GM12878 (cell line): ENCODE measurements around the gene AKR1B15. TPM values are rescaled to one million over a fixed set of nuclear protein-coding genes. Genes with fewer than 3 reads are reported as not detected.

Source experiments
- ATAC-seq: fragments of 200-7000 bp; cut with Tn5 transposase; 3 replicates; pipeline ENCODE4 v1.9.1; 2020; ENCODE audit warnings: mild to moderate bottlenecking, moderate library complexity
- BruUV-seq: library from RNA; stranded (reverse); fragments of 400-500 nt; replicated peaks from 2 replicates; lab custom pipeline; 2021; lab: Mats Ljungman, UMichigan
- CTCF ChIA-PET: fragments of 300-600 bp; sonication (Branson Sonifier 250); formaldehyde crosslinking; extraction: SDS; loops from one replicate; lab custom pipeline; 2021; ENCODE audit warnings: inconsistent platforms; lab: Yijun Ruan, JAX
- POLR2A ChIA-PET: fragments of 350-600 bp; formaldehyde crosslinking; extraction: SDS; loops from one replicate; lab custom pipeline; 2021; ENCODE audit warnings: inconsistent platforms; lab: Charles Lee
- RAD21 ChIA-PET: fragments of 300-600 bp; sonication (Branson Sonifier 250); formaldehyde crosslinking; loops from one replicate; lab custom pipeline; 2023; ENCODE audit warnings: antibody characterized with exemption; ENCODE audit not compliant: unreplicated experiment; lab: Charles Lee
- SMC1A ChIA-PET: fragments of 300-600 bp; sonication (Branson Sonifier 250); formaldehyde crosslinking; loops from one replicate; lab custom pipeline; 2023; ENCODE audit not compliant: unreplicated experiment, uncharacterized antibody; lab: Charles Lee
- DNase-seq: peaks from one replicate; pipeline ENCODE4 v3.0.0-alpha.2; 2011; ENCODE audit warnings: low read depth, low spot score
- FAIRE-seq: peaks from 3 replicates; lab custom pipeline; 2011; peaks lifted over from hg19 to GRCh38; lab: Jason Lieb, UNC
- H2AFZ ChIP-seq: 2 replicates; pipeline ENCODE4 v1.6.0; 2011; ENCODE audit warnings: low read depth, low read length, control low read depth; ENCODE audit not compliant: control insufficient read depth
- H3K27ac ChIP-seq: 2 replicates; pipeline ENCODE4 v1.5.1; 2011; ENCODE audit warnings: control low read depth; ENCODE audit not compliant: control insufficient read depth, insufficient read depth
- H3K27me3 ChIP-seq, 2 experiments: replicated peaks in 1 of 2; 2 replicates each; pipeline versions ENCODE4 v1.6.0 to v1.6.1; 2011; ENCODE audit warnings: low read length in 1 of 2; ENCODE audit not compliant: control insufficient read depth in 2 of 2, insufficient read depth in 2 of 2
- H3K36me3 ChIP-seq, 2 experiments: 2 replicates each; pipeline ENCODE4 v1.5.1; 2011; ENCODE audit warnings: low read length in 1 of 2; ENCODE audit not compliant: control insufficient read depth in 2 of 2, insufficient read depth in 2 of 2
- H3K4me1 ChIP-seq: 2 replicates; pipeline ENCODE4 v1.6.1; 2011; ENCODE audit warnings: mild to moderate bottlenecking, low read length, moderate library complexity, mixed read lengths; ENCODE audit not compliant: control insufficient read depth, insufficient read depth
- H3K4me2 ChIP-seq: 2 replicates; pipeline ENCODE4 v1.6.0; 2011; ENCODE audit warnings: control low read depth; ENCODE audit not compliant: control insufficient read depth, insufficient read depth
- H3K4me3 ChIP-seq: fragments of 200-600 bp; sonication (generic); 2 replicates; pipeline ENCODE4 v1.5.1; 2016
- H3K79me2 ChIP-seq: 2 replicates; pipeline ENCODE4 v1.6.0; 2011; ENCODE audit warnings: low read length; ENCODE audit not compliant: control insufficient read depth, insufficient read depth
- H3K9ac ChIP-seq: 2 replicates; pipeline ENCODE4 v1.8.0; 2011; ENCODE audit warnings: low read length, control low read depth, mixed read lengths; ENCODE audit not compliant: control insufficient read depth, insufficient read depth
- H3K9me3 ChIP-seq: replicated peaks from 3 replicates; pipeline ENCODE4 v1.5.1; 2011; ENCODE audit warnings: mild to moderate bottlenecking, low read length; ENCODE audit not compliant: control insufficient read depth, insufficient read depth
- H4K20me1 ChIP-seq: 2 replicates; pipeline ENCODE4 v1.6.0; 2011; ENCODE audit not compliant: control insufficient read depth, insufficient read depth
- ATF2 ChIP-seq: IDR thresholded peaks from 2 replicates; pipeline ENCODE4 v1.6.1; 2012; ENCODE audit warnings: low read length, inconsistent platforms
- BCL11A ChIP-seq: IDR thresholded peaks from 2 replicates; pipeline ENCODE4 v1.6.1; 2011; ENCODE audit warnings: low read depth, low read length
- BCLAF1 ChIP-seq: fragments of 450-650 bp; IDR thresholded peaks from 2 replicates; pipeline ENCODE4 v1.6.1; 2017; ENCODE audit warnings: antibody characterized with exemption, mild to moderate bottlenecking, moderate library complexity
- BRCA1 ChIP-seq: IDR thresholded peaks from 2 replicates; pipeline ENCODE4 v1.6.1; 2011; ENCODE audit warnings: low read depth, low read length, improper control_type of control experiment
- CREB1 ChIP-seq: IDR thresholded peaks from 2 replicates; pipeline ENCODE4 v1.6.1; 2012; ENCODE audit warnings: low read depth, mild to moderate bottlenecking, inconsistent platforms
- IKZF2 ChIP-seq, 2 experiments: fragments of 450-650 bp; IDR thresholded peaks; 2 replicates each; pipeline ENCODE4 v1.6.1; 2017; ENCODE audit warnings: mild to moderate bottlenecking in 2 of 2, moderate library complexity in 2 of 2
- JUND ChIP-seq: IDR thresholded peaks from 2 replicates; pipeline ENCODE4 v1.6.1; 2012; ENCODE audit warnings: low read depth, mild to moderate bottlenecking, low read length, improper control_type of control experiment, moderate library complexity
- NFYA ChIP-seq: IDR thresholded peaks from 2 replicates; pipeline ENCODE4 v1.6.1; 2011; ENCODE audit warnings: low read depth, mild to moderate bottlenecking, low read length, improper control_type of control experiment, borderline replicate concordance
- NR2C2 ChIP-seq: IDR thresholded peaks from 2 replicates; pipeline ENCODE4 v1.6.1; 2011; ENCODE audit warnings: borderline replicate concordance, low read depth; ENCODE audit not compliant: control insufficient read depth, insufficient read length
- NRF1 ChIP-seq: conservative IDR thresholded peaks from 2 replicates; pipeline ENCODE4 v1.6.1; 2011; ENCODE audit warnings: mild to moderate bottlenecking, low read depth, low read length, improper control_type of control experiment
- POU2F2 ChIP-seq: IDR thresholded peaks from 3 replicates; pipeline ENCODE4 v1.6.1; 2011; ENCODE audit warnings: low read depth, mild to moderate bottlenecking, low read length, borderline replicate concordance
- RB1 ChIP-seq: fragments of 450-650 bp; formaldehyde crosslinking; IDR thresholded peaks from 2 replicates; pipeline ENCODE4 v1.6.1; 2017; ENCODE audit warnings: mild to moderate bottlenecking, borderline replicate concordance
- SREBF2 ChIP-seq: IDR thresholded peaks from 2 replicates; pipeline ENCODE4 v1.6.1; 2012; ENCODE audit warnings: mild to moderate bottlenecking, low read length
- STAT3 ChIP-seq: IDR thresholded peaks from 2 replicates; pipeline ENCODE4 v1.6.1; 2011; ENCODE audit warnings: low read depth, low read length, improper control_type of control experiment
- ZNF217 ChIP-seq: fragments of 450-650 bp; IDR thresholded peaks from 2 replicates; pipeline ENCODE4 v1.6.1; 2017; ENCODE audit warnings: antibody characterized with exemption, mild to moderate bottlenecking
- ZSCAN29 ChIP-seq: fragments of 450-650 bp; IDR thresholded peaks from 2 replicates; pipeline ENCODE4 v1.6.1; 2017; ENCODE audit warnings: mild to moderate bottlenecking, moderate library complexity
- WGBS: methylation state at CpG from one replicate; pipeline ENCODE4 v1.1.6; 2016; ENCODE audit warnings: low lambda C conversion rate; ENCODE audit not compliant: insufficient replicate concordance, insufficient coverage; ENCODE audit errors: missing lambda C conversion rate; 5-methylcytosine and 5-hydroxymethylcytosine counted together
- in situ Hi-C: fragments of 300-500 bp; cut with MboI; formaldehyde crosslinking; loops from 9 replicates; pipeline ENCODE4 v1.14.3; 2018; ENCODE audit warnings: mixed read lengths
- intact Hi-C: fragments of 100-400 bp; cut with micrococcal nuclease; formaldehyde crosslinking; loops from one replicate; pipeline ENCODE4 v1.14.2; 2022; ENCODE audit not compliant: unreplicated experiment
- polyA plus RNA-seq, 11 experiments: library from polyadenylated mRNA; depleted of rRNA in 4 of 11; unstranded in 6 of 11; stranded (reverse) in 5 of 11; fragments of >200 nt; fragmentation: Nextera tagmentation in 4 of 11; fragmentation: Illumina TruSeq in 1 of 11; extraction: Ambion mirVana in 4 of 11; extraction: Trizol in 1 of 11; gene quantifications; 1 replicate in 1 of 11; 2 replicates in 10 of 11; pipeline versions ENCODE4 v1.2.1 to v1.2.3, GENCODE V29; 2011 to 2016; ENCODE audit warnings: inconsistent platforms in 2 of 11, missing spikeins in 2 of 11, low read depth in 1 of 11
- total RNA-seq, 4 experiments: library from RNA; depleted of rRNA in 3 of 4; stranded (reverse); fragments of >200 nt in 3 of 4; fragmentation: Illumina TruSeq in 1 of 4; extraction: Trizol in 1 of 4; gene quantifications; 2 replicates each; pipeline versions ENCODE4 v1.2.1 to v1.2.3, GENCODE V29; 2013 to 2021
- TF ChIP-seq, protein P1 (sequence below): IDR thresholded peaks from 2 replicates; pipeline ENCODE4 v1.6.1; 2012; ENCODE audit warnings: low read depth, low read length, improper control_type of control experiment
- TF ChIP-seq, protein P2 (sequence below): fragments of 450-650 bp; IDR thresholded peaks from 2 replicates; pipeline ENCODE4 v1.6.1; 2017; ENCODE audit warnings: mild to moderate bottlenecking

Gene AKR1B15
- total and polyA plus RNA-seq, 10 of the 15 experiments (the other 5 are each of a cell fraction or from before 2014, with no cell fraction given), result 0.06 TPM; not detected in 9

DNA sequence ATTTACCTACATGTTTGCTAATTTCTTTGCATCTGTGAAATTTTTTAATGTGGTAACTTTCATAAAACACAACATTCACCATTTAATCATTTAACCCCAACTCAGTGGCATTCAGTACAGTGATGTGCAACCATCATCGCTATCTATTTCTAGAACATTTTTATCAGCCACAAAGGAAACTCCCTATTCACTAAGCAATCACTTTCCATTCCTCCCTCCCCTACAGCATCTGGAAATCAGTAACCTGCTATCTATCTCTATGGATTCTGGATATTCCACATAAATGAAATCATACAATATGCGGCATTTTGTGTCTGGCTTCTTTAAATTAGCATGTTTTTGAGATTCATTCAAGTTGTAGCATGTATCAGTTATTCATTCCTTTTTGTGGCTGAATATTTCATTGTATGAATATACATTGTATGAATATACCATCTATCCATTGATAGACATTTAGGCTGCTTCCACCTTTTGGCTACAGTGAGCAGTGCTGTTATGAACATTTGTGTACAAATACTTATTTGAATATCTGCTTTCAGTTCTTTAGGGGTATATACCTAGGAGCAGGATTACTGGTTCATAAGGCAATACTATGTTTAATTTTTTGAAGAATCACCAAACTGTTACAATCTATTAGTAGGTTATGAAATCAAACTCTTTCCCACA lies 78.3 kb downstream of the AKR1B15 start (continued):
- TF ChIP-seq IKZF2 (IDR thresholded peaks at IDR 0.05), result peak in 1 of 2 experiments; percentile 18; a peak in 1 of 4 replicates

DNA sequence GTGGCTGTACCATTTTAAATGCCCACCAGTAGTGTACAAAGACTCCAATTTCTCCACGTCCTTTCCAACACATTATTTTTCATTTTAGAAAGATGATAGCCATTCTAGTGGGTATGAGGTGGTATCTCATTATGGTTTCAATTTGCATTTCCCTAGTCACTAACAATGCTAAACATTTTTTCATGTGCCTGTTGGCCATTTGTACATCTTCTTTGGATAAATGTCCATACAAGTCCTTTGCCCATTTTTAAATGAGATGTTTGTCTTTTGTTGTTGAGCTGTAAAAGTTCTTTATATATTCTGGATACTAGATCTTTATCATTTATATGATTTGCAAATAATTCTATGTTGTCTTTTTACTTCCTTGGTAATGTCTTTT lies 78.9 kb downstream of the AKR1B15 start:
- H3K4me2 ChIP-seq, result no peak overlapping the region
- H3K9ac ChIP-seq, result no peak overlapping the region
- DNase-seq, result no peak
- H3K79me2 ChIP-seq, result no peaks in the 10 kb centered on the region
- no peaks in the 10 kb centered on the region; a peak in 1 of 4 replicates for H3K27me3 ChIP-seq
- no peaks in the 10 kb centered on the region for H3K9me3 ChIP-seq
- ChIA-PET POLR2A (no interaction called here), SMC1A (interaction anchor here (1.0 kb wide), 1 partner anchor 315 kb away, joined by 3 read pairs; no protein-coding TSS in a partner anchor), RAD21 (no interaction called here), CTCF (interaction anchor here (0.7 to 8.6 kb wide), 3 partner anchors 20 to 124 kb away, joined by 3 to 104 read pairs (median 3); no protein-coding TSS in a partner anchor)
- no TSS peak for BruUV-seq
- H2AFZ ChIP-seq, result no peak overlapping the region
- H4K20me1 ChIP-seq, result no peaks in the 10 kb centered on the region
- H3K4me3 ChIP-seq, result no peak overlapping the region
- in situ Hi-C loops (no loop called here), intact Hi-C loops (no loop called here)
- no peak overlapping the region for H3K27ac ChIP-seq
- ATAC-seq, result no peak
- H3K4me1 ChIP-seq, result no peaks in the 10 kb centered on the region
- FAIRE-seq, result no peak
- H3K36me3 ChIP-seq, result no peaks in the 10 kb centered on the region
- WGBS, result 12% methylated on average over 1 of the region's 1 CpG
- TF ChIP-seq BRCA1 (no peak), NFYA (no peak), SREBF2 (no peak), STAT3 (no peak), NR2C2 (no peak), ZSCAN29 (no peak), BCL11A (no peak), CREB1 (no peak), ATF2 (no peak), ZNF217 (no peak), BCLAF1 (no peak), NRF1 (no peak), RB1 (no peak), POU2F2 (no peak), JUND (no peak)
- TF ChIP-seq, protein P1, sequence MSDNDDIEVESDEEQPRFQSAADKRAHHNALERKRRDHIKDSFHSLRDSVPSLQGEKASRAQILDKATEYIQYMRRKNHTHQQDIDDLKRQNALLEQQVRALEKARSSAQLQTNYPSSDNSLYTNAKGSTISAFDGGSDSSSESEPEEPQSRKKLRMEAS, result no peak
- TF ChIP-seq, protein P2, sequence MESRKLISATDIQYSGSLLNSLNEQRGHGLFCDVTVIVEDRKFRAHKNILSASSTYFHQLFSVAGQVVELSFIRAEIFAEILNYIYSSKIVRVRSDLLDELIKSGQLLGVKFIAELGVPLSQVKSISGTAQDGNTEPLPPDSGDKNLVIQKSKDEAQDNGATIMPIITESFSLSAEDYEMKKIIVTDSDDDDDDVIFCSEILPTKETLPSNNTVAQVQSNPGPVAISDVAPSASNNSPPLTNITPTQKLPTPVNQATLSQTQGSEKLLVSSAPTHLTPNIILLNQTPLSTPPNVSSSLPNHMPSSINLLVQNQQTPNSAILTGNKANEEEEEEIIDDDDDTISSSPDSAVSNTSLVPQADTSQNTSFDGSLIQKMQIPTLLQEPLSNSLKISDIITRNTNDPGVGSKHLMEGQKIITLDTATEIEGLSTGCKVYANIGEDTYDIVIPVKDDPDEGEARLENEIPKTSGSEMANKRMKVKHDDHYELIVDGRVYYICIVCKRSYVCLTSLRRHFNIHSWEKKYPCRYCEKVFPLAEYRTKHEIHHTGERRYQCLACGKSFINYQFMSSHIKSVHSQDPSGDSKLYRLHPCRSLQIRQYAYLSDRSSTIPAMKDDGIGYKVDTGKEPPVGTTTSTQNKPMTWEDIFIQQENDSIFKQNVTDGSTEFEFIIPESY, result no peak
